Sigmoid colon (tissue), 4 donors: Measurements from ENCODE around the gene COQ10B.
A peak's percentile ranks its signal among the peaks of the same experiment; 100 is the strongest.

Source experiments
- EP300 ChIP-seq, 4 donors: sonication (generic); formaldehyde crosslinking; IDR thresholded peaks; one replicate each; pipeline ENCODE4 v1.6.1; 2017; ENCODE audit warnings: antibody characterized with exemption in 4 of 4
- TF ChIP-seq, protein P1 (sequence below), 4 experiments: fragments of 450-650 bp in 3 of 4; fragments of 200-600 bp in 1 of 4; IDR thresholded peaks; one replicate each; pipeline ENCODE4 v1.5.1; 2016 to 2019; ENCODE audit warnings: antibody characterized with exemption in 4 of 4, mild to moderate bottlenecking in 3 of 4, moderate library complexity in 2 of 4

DNA sequence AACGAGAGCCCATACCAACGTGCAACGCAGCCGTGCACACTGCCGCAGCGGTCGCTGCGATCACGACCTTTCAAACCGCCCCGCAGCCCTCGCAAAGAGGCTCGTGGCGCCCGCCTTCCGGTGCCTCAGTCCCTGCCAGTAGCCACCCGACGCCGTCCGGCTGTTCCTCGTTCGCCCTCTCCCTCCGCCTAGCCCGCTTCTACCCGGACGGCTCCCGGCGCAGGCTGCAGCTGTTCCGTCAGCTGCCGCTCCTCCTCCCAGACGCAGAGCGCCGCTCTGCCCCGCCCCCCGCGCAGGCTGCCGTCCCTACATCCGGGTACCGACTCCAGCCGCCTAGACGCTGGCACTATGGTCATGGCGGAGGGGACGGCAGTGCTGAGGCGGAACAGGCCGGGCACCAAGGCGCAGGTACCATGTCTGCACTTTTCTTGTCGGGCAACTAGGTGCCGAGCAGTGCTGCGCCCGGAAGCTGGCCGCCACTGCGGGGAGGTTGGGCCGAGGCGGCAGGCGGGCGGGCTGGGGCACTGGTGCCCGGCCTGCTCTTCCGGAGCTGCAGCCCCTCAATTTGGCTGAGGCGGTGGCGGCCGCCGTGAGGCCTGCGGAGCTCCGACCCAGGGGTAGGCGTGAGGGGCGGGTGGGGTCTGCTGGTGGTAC, 62.5 kb downstream of the COQ10B start, which contains the start of gene MOB4:
- TF ChIP-seq EP300 (IDR thresholded peaks at IDR 0.05), result peak in 2 of 4 donors; percentile 32 to 38
- TF ChIP-seq, protein P1, sequence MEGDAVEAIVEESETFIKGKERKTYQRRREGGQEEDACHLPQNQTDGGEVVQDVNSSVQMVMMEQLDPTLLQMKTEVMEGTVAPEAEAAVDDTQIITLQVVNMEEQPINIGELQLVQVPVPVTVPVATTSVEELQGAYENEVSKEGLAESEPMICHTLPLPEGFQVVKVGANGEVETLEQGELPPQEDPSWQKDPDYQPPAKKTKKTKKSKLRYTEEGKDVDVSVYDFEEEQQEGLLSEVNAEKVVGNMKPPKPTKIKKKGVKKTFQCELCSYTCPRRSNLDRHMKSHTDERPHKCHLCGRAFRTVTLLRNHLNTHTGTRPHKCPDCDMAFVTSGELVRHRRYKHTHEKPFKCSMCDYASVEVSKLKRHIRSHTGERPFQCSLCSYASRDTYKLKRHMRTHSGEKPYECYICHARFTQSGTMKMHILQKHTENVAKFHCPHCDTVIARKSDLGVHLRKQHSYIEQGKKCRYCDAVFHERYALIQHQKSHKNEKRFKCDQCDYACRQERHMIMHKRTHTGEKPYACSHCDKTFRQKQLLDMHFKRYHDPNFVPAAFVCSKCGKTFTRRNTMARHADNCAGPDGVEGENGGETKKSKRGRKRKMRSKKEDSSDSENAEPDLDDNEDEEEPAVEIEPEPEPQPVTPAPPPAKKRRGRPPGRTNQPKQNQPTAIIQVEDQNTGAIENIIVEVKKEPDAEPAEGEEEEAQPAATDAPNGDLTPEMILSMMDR (IDR thresholded peaks at IDR 0.05), result no peak
